Psoas muscle (tissue), 8 donors: Measurements from ENCODE around the gene FRMD8. TPM values are rescaled to one million over a fixed set of nuclear protein-coding genes. Genes with fewer than 3 reads are reported as not detected.

Source experiments
- ATAC-seq, 4 donors: fragments of 200-7000 bp; cut with Tn5 transposase; one replicate each; pipeline ENCODE4 v1.9.1; 2020; ENCODE audit warnings: moderate library complexity in 3 of 4, mild to moderate bottlenecking in 2 of 4
- DNase-seq, 2 donors: peaks; one replicate each; pipeline ENCODE4 v3.0.0-alpha.2; 2020
- H3K27ac ChIP-seq: fragments of 200-600 bp; one replicate; pipeline ENCODE4 v1.8.0; 2022
- H3K27me3 ChIP-seq, 3 donors: fragments of 200-600 bp in 1 of 3; one replicate each; pipeline versions ENCODE4 v1.6.1 to v1.8.0; 2013 to 2022; ENCODE audit warnings: low read length in 2 of 3, mild to moderate bottlenecking in 2 of 3, moderate library complexity in 1 of 3; ENCODE audit not compliant: insufficient read depth in 3 of 3
- H3K36me3 ChIP-seq, 2 donors: fragments of 200-600 bp in 1 of 2; one replicate each; pipeline versions ENCODE4 v1.6.1 to v1.8.0; 2013 to 2022; ENCODE audit warnings: low read depth in 1 of 2, mild to moderate bottlenecking in 1 of 2, moderate library complexity in 1 of 2; ENCODE audit not compliant: insufficient read depth in 1 of 2
- H3K4me1 ChIP-seq: fragments of 200-600 bp; one replicate; pipeline ENCODE4 v1.8.0; 2022
- H3K4me3 ChIP-seq: fragments of 200-600 bp; one replicate; pipeline ENCODE4 v1.8.0; 2022; ENCODE audit warnings: mild to moderate bottlenecking
- H3K9me3 ChIP-seq: fragments of 200-600 bp; one replicate; pipeline ENCODE4 v1.8.0; 2022
- WGBS, 3 donors: extraction: QIAGEN DNeasy Blood & Tissue Kit; methylation state at CpG; one replicate each; pipeline versions ENCODE4 v1.1.6 to v1.1.7; 2013; 5-methylcytosine and 5-hydroxymethylcytosine counted together
- intact Hi-C, 2 donors: fragments of 100-400 bp; cut with DNase I; formaldehyde crosslinking; loops; one replicate each; pipeline versions ENCODE4 v1.11.0 to v1.14.2; 2022
- polyA plus RNA-seq, 3 donors: library from polyadenylated mRNA; stranded (reverse); fragments of 200-250 nt; gene quantifications; one replicate each; pipeline ENCODE4 v1.2.3, GENCODE V29; 2013
- total RNA-seq, 4 donors: library from RNA; stranded (reverse); fragmentation: NEBNext Ultra II Directional in 2 of 4; extraction: Animal tissue kit (Norgen Biotek cat#: 25700) in 2 of 4; gene quantifications; one replicate each; pipeline versions ENCODE4 v1.2.1 to v1.2.4, GENCODE V29; 2021 to 2023
- TF ChIP-seq, protein P1 (sequence below): fragments of 200-600 bp; IDR thresholded peaks from one replicate; pipeline ENCODE4 v1.8.0; 2022; ENCODE audit warnings: antibody characterized with exemption
- donor health status: healthy with polysubstance abuse.
- donor health status: DM: no; HTN: no; CAD: no; lungs with moderate emphysema.
- donor health status: Bipolar disorder and iron deficiency.
- donor health status: healthy.
- donor health status: DM: yes; HTN: yes; CAD: no.
- donor health status: DM: no; HTN: no; CAD: no.
- donor health status: DM: no; HTN: no; CAD: no.
- donor health status: DM: yes; HTN: yes; CAD: no.

The FRMD8 gene
- total and polyA plus RNA-seq, 7 donors, result 7.4 to 27.7 (median 12.9) TPM

DNA sequence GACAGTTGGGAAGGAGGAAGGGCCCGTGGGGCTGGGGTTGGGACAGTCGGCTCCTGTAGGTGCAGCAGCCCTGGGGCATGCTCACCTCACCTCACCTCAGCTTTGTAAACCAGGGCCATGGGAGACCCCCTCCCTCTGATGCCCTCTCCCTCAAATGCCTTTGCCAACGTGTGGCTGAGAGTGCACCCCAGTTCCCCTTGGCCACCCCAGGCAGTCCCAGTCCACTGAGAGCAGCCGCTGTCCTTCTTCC lies 31.9 kb downstream of the FRMD8 start:
- TF ChIP-seq, protein P1, sequence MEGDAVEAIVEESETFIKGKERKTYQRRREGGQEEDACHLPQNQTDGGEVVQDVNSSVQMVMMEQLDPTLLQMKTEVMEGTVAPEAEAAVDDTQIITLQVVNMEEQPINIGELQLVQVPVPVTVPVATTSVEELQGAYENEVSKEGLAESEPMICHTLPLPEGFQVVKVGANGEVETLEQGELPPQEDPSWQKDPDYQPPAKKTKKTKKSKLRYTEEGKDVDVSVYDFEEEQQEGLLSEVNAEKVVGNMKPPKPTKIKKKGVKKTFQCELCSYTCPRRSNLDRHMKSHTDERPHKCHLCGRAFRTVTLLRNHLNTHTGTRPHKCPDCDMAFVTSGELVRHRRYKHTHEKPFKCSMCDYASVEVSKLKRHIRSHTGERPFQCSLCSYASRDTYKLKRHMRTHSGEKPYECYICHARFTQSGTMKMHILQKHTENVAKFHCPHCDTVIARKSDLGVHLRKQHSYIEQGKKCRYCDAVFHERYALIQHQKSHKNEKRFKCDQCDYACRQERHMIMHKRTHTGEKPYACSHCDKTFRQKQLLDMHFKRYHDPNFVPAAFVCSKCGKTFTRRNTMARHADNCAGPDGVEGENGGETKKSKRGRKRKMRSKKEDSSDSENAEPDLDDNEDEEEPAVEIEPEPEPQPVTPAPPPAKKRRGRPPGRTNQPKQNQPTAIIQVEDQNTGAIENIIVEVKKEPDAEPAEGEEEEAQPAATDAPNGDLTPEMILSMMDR, result no peak
- Histone ChIP-seq H3K27ac (peak overlapping the region; percentile 100), H3K27me3 (no peaks in the 10 kb centered on the region), H3K4me3 (peak overlapping the region; percentile 86), H3K4me1 (peaks cover 59% of the 10 kb centered on the region), H3K9me3 (no peaks in the 10 kb centered on the region), H3K36me3 (peaks cover 0 to 2% of the 10 kb centered on the region in 2 donors)
- DNase-seq (no peak), ATAC-seq (no peak)
- intact Hi-C loops, result loop anchor here (1.0 to 5.0 kb wide), 3 partner anchors 36 to 79 kb away; partner anchors contain the start of gene SLC25A45 (in 1 of the 2)
- 0 to 8% (median 1%) methylated on average over 3 to 4 of the region's 4 CpGs for WGBS, 3 donors

DNA sequence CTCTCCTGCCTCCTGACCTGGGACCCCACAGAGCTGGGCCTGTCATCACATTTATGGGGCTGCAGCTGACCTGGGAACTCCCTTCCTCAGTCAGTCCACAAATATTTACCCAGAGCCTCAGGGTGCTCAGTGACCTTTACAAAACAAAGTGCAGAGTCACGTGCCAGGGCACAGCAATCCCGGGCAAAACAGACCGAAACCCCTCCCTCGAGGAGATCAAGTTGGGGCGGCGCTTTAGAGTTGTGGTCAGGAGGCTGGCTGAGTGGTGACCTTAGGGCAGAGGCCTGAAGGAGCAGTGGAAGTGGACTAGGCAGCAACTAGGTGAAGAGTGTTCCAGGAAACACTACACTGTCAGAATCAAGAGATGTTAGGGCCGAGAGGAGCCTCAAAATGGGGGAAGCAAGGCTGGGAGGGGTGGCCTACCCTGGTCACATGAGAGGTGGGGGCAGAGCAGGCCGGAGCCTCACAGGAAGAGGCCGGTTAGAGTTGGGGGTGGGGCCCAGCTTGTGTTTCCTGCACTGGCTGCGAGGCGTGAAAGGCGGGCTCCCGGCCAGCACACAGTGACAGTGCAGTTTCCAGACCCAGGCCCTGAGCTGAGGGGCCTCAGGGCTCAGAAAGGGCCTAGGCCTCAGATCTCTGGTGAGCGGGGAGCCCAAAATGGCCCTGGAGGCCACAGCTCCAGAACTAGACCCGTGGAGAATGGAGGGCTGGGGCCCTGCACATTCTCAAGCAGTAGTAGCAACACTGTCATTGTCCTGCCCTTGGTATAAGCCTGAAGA lies 32.4 kb downstream of the FRMD8 start:
- TF ChIP-seq, protein P1, result no peak

GRCh38 chr11:65419460-65419771 lies 33.0 kb downstream of the FRMD8 start:
- H3K27me3 ChIP-seq, result no peaks in the 10 kb centered on the region
- no peaks in the 10 kb centered on the region for H3K9me3 ChIP-seq
- ATAC-seq (no peak), DNase-seq (peak; percentile 50 to 67)
- peaks cover 0 to 13% of the 10 kb centered on the region in 2 donors for H3K36me3 ChIP-seq
- peak overlapping the region; percentile 100 for H3K27ac ChIP-seq
- 4 to 8% (median 7%) methylated on average over 7 of the region's 7 CpGs for WGBS, 3 donors
- H3K4me3 ChIP-seq, result peak overlapping the region; percentile 86
- TF ChIP-seq, protein P1, result no peak
- peaks cover 51% of the 10 kb centered on the region for H3K4me1 ChIP-seq
- intact Hi-C loops, result loop anchor here (2.0 to 5.0 kb wide), 2 partner anchors 37 to 53 kb away; partner anchors contain the start of gene SLC25A45 (in 1 of the 2)

More for the DNA sequence above, 32.4 kb downstream of the FRMD8 start:
- WGBS, 3 donors, result 0 to 1% (median 0%) methylated on average over 15 of the region's 15 CpGs
- peak overlapping the region; percentile 100 for H3K27ac ChIP-seq
- intact Hi-C loops, result loop anchor here (1.0 to 5.0 kb wide), 3 partner anchors 36 to 78 kb away; partner anchors contain the start of gene SLC25A45 (in 1 of the 2)
- peaks cover 0 to 7% of the 10 kb centered on the region in 2 donors for H3K36me3 ChIP-seq
- no peaks in the 10 kb centered on the region for H3K27me3 ChIP-seq
- H3K9me3 ChIP-seq, result no peaks in the 10 kb centered on the region
- peak overlapping the region; percentile 86 for H3K4me3 ChIP-seq
- ATAC-seq (peak; percentile 20 to 38 (median 34)), DNase-seq (peak; percentile 99)
- H3K4me1 ChIP-seq, result peaks cover 57% of the 10 kb centered on the region

GRCh38 chr11:65419772-65420481 lies 33.5 kb downstream of the FRMD8 start:
- H3K27ac ChIP-seq, result peak overlapping the region; percentile 100
- TF ChIP-seq, protein P1, result no peak
- ATAC-seq, result peak; percentile 20 to 35 (median 24)
- H3K4me3 ChIP-seq, result peak overlapping the region; percentile 86
- peak; percentile 92 to 96 for DNase-seq
- intact Hi-C loops, result loop anchor here (2.0 to 5.0 kb wide), 2 partner anchors 37 to 52 kb away; partner anchors contain the start of gene SLC25A45 (in 1 of the 2)
- H3K36me3 ChIP-seq, result peaks cover 0 to 18% of the 10 kb centered on the region in 2 donors
- 0% methylated on average over 6 of the region's 6 CpGs for WGBS, 3 donors
- no peaks in the 10 kb centered on the region for H3K9me3 ChIP-seq
- no peaks in the 10 kb centered on the region for H3K27me3 ChIP-seq
- H3K4me1 ChIP-seq, result peaks cover 46% of the 10 kb centered on the region
